HG03342 (cell line): ENCODE results near the gene PCGF6.
A peak's percentile ranks its signal among the peaks of the same experiment; 100 is the strongest.
"Not testable (repeated sequence)": the region's sequence is repeated elsewhere in the genome, so short reads cannot be mapped to it uniquely, and the experiment has no call there.

ENCODE experiments used
- ATAC-seq: cut with Tn5 transposase; IDR thresholded peaks from one replicate; pipeline ENCODE4 v1.9.1; 2021; ENCODE audit warnings: mild to moderate bottlenecking, moderate library complexity; ENCODE audit not compliant: unreplicated experiment

PCGF6 gene

GRCh38 chr10:103350517-103351260 lies at the start of gene PCGF6:
Gene PCGF6 (minus strand): TSS chr10:103351140. CDS start chr10:103351066, 74 bp downstream.
- peak; percentile 76 for ATAC-seq

- no peak for ATAC-seq
Measured at GRCh38 chr10:103397191-103397825, 46.4 kb upstream of the PCGF6 start.

- no peak for ATAC-seq
Measured at GRCh38 chr10:103396789-103397087, 45.8 kb upstream of the PCGF6 start.

GRCh38 chr10:103396067-103396788 lies 45.3 kb upstream of the PCGF6 start, which contains the start of the genes ATP5MK and PDCD11:
Gene ATP5MK (minus strand): TSS chr10:103396475. CDS start chr10:103392457, 4,018 bp downstream.
Gene PDCD11 (plus strand): TSS chr10:103396626. CDS start chr10:103398427, 1,801 bp downstream.
- ATAC-seq, result peak; percentile 99

GRCh38 chr10:103395754-103396066 lies 44.8 kb upstream of the PCGF6 start:
- no peak for ATAC-seq

- no peak for ATAC-seq
Measured at GRCh38 chr10:103394180-103394579, 43.2 kb upstream of the PCGF6 start.

- ATAC-seq, result no peak
Measured at GRCh38 chr10:103382769-103383168, 31.8 kb upstream of the PCGF6 start.

- ATAC-seq, result no peak
Measured at GRCh38 chr10:103374263-103374662, 23.3 kb upstream of the PCGF6 start.

GRCh38 chr10:103373544-103373943 lies 22.6 kb upstream of the PCGF6 start:
- ATAC-seq, result no peak

- peak; percentile 55 for ATAC-seq
Measured at GRCh38 chr10:103367782-103368518, 17.0 kb upstream of the PCGF6 start, which contains the start of gene TAF5. Gene TAF5 (plus strand): TSS chr10:103367976. CDS start chr10:103367990, 14 bp downstream.

- ATAC-seq, result no peak
Measured at GRCh38 chr10:103367379-103367781, 16.4 kb upstream of the PCGF6 start.

GRCh38 chr10:103360791-103361190 lies 9.9 kb upstream of the PCGF6 start:
- not testable (repeated sequence) for ATAC-seq

GRCh38 chr10:103359493-103359892 lies 8.6 kb upstream of the PCGF6 start:
- not testable (repeated sequence) for ATAC-seq

- ATAC-seq, result no peak
Measured at GRCh38 chr10:103355906-103356599, 5.1 kb upstream of the PCGF6 start.

GRCh38 chr10:103354567-103354966 lies 3.6 kb upstream of the PCGF6 start:
- ATAC-seq, result not testable (repeated sequence)

GRCh38 chr10:103353281-103353680 lies 2.3 kb upstream of the PCGF6 start:
- no peak for ATAC-seq

GRCh38 chr10:103350175-103350516 lies 794 bp downstream of the PCGF6 start:
- ATAC-seq, result no peak

GRCh38 chr10:103336370-103336769 lies 14.6 kb downstream of the PCGF6 start:
- ATAC-seq, result no peak

GRCh38 chr10:103334567-103334966 lies 16.4 kb downstream of the PCGF6 start:
- ATAC-seq, result no peak

GRCh38 chr10:103333934-103334520 lies 16.9 kb downstream of the PCGF6 start:
- ATAC-seq, result no peak
